SK-N-SH (cell line): ENCODE measurements around the gene TMTC2. TPM values are rescaled to one million over a fixed set of nuclear protein-coding genes. Genes with fewer than 3 reads are reported as not detected.

ENCODE experiments used
- CTCF ChIA-PET: fragments of 300-600, 350-600 bp; formaldehyde crosslinking; extraction: SDS; loops from one replicate; lab custom pipeline; 2021; lab: Yijun Ruan, JAX
- POLR2A ChIA-PET: fragments of 350-600 bp; sonication (Branson Sonifier 250); formaldehyde crosslinking; extraction: SDS; loops from one replicate; lab custom pipeline; 2020; ENCODE audit warnings: antibody characterized with exemption, inconsistent platforms; lab: Yijun Ruan, JAX
- DNase-seq: peaks from one replicate; pipeline ENCODE4 v3.0.0; 2012
- H2AFZ ChIP-seq: fragments of 200-600 bp; sonication (generic); 2 replicates; pipeline ENCODE4 v1.8.1; 2016; ENCODE audit warnings: antibody characterized with exemption, mild to moderate bottlenecking, low read depth
- H3F3A ChIP-seq: fragments of 200-600 bp; sonication (generic); replicated peaks from 2 replicates; pipeline ENCODE3; 2016; ENCODE audit warnings: antibody characterized with exemption, mild to moderate bottlenecking; ENCODE audit not compliant: insufficient read depth
- H3K27ac ChIP-seq, 2 experiments: fragments of 200-500 bp in 1 of 2; fragments of 200-600 bp in 1 of 2; sonication (Bioruptor generic) in 1 of 2; sonication (generic), shearing (Covaris generic) in 1 of 2; 2 replicates each; pipeline versions ENCODE4 v1.5.1 to v1.6.1; 2014 to 2016; ENCODE audit warnings: low read depth in 2 of 2, inconsistent platforms in 1 of 2, low read length in 1 of 2, mild to moderate bottlenecking in 1 of 2, mixed read lengths in 1 of 2
- H3K27me3 ChIP-seq: fragments of 200-600 bp; sonication (generic), shearing (Covaris generic); 2 replicates; pipeline ENCODE4 v1.6.1; 2016; ENCODE audit warnings: mixed run types; ENCODE audit not compliant: insufficient read depth
- H3K36me3 ChIP-seq, 2 experiments: fragments of 200-500 bp in 1 of 2; fragments of 200-600 bp in 1 of 2; sonication (Bioruptor generic) in 1 of 2; sonication (generic) in 1 of 2; replicated peaks in 1 of 2; 2 replicates each; pipeline versions ENCODE3 to v1.5.1; 2014 to 2016; ENCODE audit warnings: low read length in 1 of 2, mild to moderate bottlenecking in 1 of 2; ENCODE audit not compliant: insufficient read depth in 2 of 2, control insufficient read depth in 1 of 2
- H3K4me1 ChIP-seq, 2 experiments: fragments of 200-500 bp in 1 of 2; fragments of 200-600 bp in 1 of 2; sonication (Bioruptor generic) in 1 of 2; sonication (generic), shearing (Covaris generic) in 1 of 2; 2 replicates each; pipeline versions ENCODE4 v1.5.1 to v1.6.1; 2014 to 2016; ENCODE audit warnings: low read depth in 1 of 2, low read length in 1 of 2, mixed run types in 1 of 2; ENCODE audit not compliant: insufficient read depth in 2 of 2, control insufficient read depth in 1 of 2
- H3K4me2 ChIP-seq: fragments of 200-600 bp; sonication (generic), shearing (Covaris generic); 2 replicates; pipeline ENCODE4 v1.6.1; 2017; ENCODE audit warnings: mixed run types
- H3K4me3 ChIP-seq, 2 experiments: fragments of 200-500 bp in 1 of 2; fragments of 200-600 bp in 1 of 2; sonication (Bioruptor generic) in 1 of 2; sonication (generic), shearing (Covaris generic) in 1 of 2; 2 replicates each; pipeline versions ENCODE4 v1.5.1 to v1.8.1; 2014 to 2016; ENCODE audit warnings: low read depth in 2 of 2, inconsistent platforms in 1 of 2, low read length in 1 of 2, mild to moderate bottlenecking in 1 of 2, mixed read lengths in 1 of 2, moderate library complexity in 1 of 2
- H3K79me2 ChIP-seq: fragments of 200-600 bp; sonication (generic); 2 replicates; pipeline ENCODE4 v1.8.1; 2017; ENCODE audit warnings: mild to moderate bottlenecking; ENCODE audit not compliant: insufficient read depth
- H3K9ac ChIP-seq: fragments of 200-600 bp; sonication (generic); 2 replicates; pipeline ENCODE4 v1.6.1; 2017; ENCODE audit warnings: mixed run types
- H3K9me2 ChIP-seq: fragments of 200-600 bp; sonication (generic); 2 replicates; pipeline ENCODE4 v1.6.1; 2017; ENCODE audit warnings: mixed run types
- H3K9me3 ChIP-seq: fragments of 200-600 bp; sonication (generic); 2 replicates; pipeline ENCODE4 v1.6.1; 2017; ENCODE audit warnings: mixed run types, mild to moderate bottlenecking, moderate library complexity
- H4K20me1 ChIP-seq: fragments of 200-600 bp; sonication (generic); 2 replicates; pipeline ENCODE4 v1.6.1; 2017; ENCODE audit warnings: mild to moderate bottlenecking, mixed run types; ENCODE audit not compliant: insufficient read depth
- ELF1 ChIP-seq: IDR thresholded peaks from 2 replicates; pipeline ENCODE4 v1.4.0; 2012
- FOSL2 ChIP-seq: IDR thresholded peaks from 2 replicates; pipeline ENCODE4 v1.4.0; 2012; ENCODE audit warnings: low read depth, mild to moderate bottlenecking, moderate library complexity, borderline replicate concordance
- GABPA ChIP-seq: IDR thresholded peaks from 2 replicates; pipeline ENCODE4 v1.4.0; 2012; ENCODE audit warnings: low read depth, mild to moderate bottlenecking
- JUND ChIP-seq: IDR thresholded peaks from 2 replicates; pipeline ENCODE4 v1.4.0; 2012
- MEF2A ChIP-seq: IDR thresholded peaks from 2 replicates; pipeline ENCODE4 v1.4.0; 2012; ENCODE audit warnings: low read depth, borderline replicate concordance
- MXI1 ChIP-seq: IDR thresholded peaks from 2 replicates; pipeline ENCODE4 v1.6.1; 2012; ENCODE audit warnings: mild to moderate bottlenecking, low read depth, low read length, improper control_type of control experiment
- POLR2AphosphoS5 ChIP-seq: IDR thresholded peaks from 2 replicates; pipeline ENCODE4 v1.6.1; 2012; ENCODE audit warnings: low read depth, low read length
- RAD21 ChIP-seq: IDR thresholded peaks from 2 replicates; pipeline ENCODE4 v1.6.1; 2012; ENCODE audit warnings: mild to moderate bottlenecking, low read length
- RCOR1 ChIP-seq: fragments of 150-350 bp; IDR thresholded peaks from 2 replicates; pipeline ENCODE4 v1.6.1; 2017; ENCODE audit warnings: antibody characterized with exemption, low read length
- RXRA ChIP-seq: IDR thresholded peaks from 2 replicates; pipeline ENCODE4 v1.4.0; 2012; ENCODE audit warnings: low read depth, mild to moderate bottlenecking, borderline replicate concordance
- TCF12 ChIP-seq: IDR thresholded peaks from 2 replicates; pipeline ENCODE4 v1.4.0; 2012
- WGBS: methylation state at CpG from one replicate; pipeline ENCODE4 v1.1.6; 2017; ENCODE audit warnings: low lambda C conversion rate; 5-methylcytosine and 5-hydroxymethylcytosine counted together
- polyA plus RNA-seq, 3 experiments: library from polyadenylated mRNA; depleted of rRNA; stranded (reverse); fragments of >200 nt; gene quantifications; 2 replicates each; pipeline ENCODE4 v1.2.3, GENCODE V29; 2012
- TF ChIP-seq, protein P1 (sequence below): IDR thresholded peaks from 2 replicates; pipeline ENCODE4; 2012
- TF ChIP-seq, protein P2 (sequence below): IDR thresholded peaks from 2 replicates; pipeline ENCODE4 v1.4.0; 2012; ENCODE audit warnings: low read depth, borderline replicate concordance
- TF ChIP-seq, protein P3 (sequence below): IDR thresholded peaks from 2 replicates; pipeline ENCODE4 v1.6.1; 2012; ENCODE audit warnings: mild to moderate bottlenecking, low read depth, low read length, moderate library complexity

Gene TMTC2
- polyA plus RNA-seq, 1 of the 3 experiments (the other 2 are of a cell fraction), result 4.1 TPM

DNA sequence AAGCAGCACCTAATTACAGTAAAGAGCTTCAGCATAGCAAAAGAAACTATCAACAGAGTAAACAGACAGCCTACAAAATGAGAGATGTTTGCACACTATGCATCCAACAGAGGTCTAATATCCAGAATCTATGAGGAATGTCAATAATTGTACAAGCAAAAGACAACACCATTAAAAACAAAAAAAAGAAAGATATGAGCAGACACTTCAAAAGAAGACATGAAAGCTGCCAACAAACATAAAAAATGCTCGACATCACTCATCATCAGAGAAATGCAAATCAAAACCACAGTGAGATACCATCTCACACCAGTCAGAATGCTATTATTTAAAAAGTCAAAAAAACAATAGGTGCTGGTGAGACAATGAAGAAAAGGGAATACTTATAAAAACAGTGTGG is 273.1 kb downstream of the TMTC2 start:
- no peaks in the 10 kb centered on the region for H3F3A ChIP-seq
- ChIA-PET CTCF (interaction anchor here (0.9 kb wide), 1 partner anchor 282 kb away, joined by 3 read pairs; no protein-coding TSS in a partner anchor), POLR2A (no interaction called here)
- no peak overlapping the region for H3K4me2 ChIP-seq
- H3K4me1 ChIP-seq, result peaks cover 4 to 17% of the 10 kb centered on the region in 2 experiments; a peak in 3 of 4 replicates
- no peak overlapping the region for H3K27ac ChIP-seq
- no peaks in the 10 kb centered on the region for H3K9me3 ChIP-seq
- no peaks in the 10 kb centered on the region for H3K79me2 ChIP-seq
- H2AFZ ChIP-seq, result no peak overlapping the region
- H3K9me2 ChIP-seq, result no peaks in the 10 kb centered on the region
- H3K27me3 ChIP-seq, result no peaks in the 10 kb centered on the region
- TF ChIP-seq, protein P1, sequence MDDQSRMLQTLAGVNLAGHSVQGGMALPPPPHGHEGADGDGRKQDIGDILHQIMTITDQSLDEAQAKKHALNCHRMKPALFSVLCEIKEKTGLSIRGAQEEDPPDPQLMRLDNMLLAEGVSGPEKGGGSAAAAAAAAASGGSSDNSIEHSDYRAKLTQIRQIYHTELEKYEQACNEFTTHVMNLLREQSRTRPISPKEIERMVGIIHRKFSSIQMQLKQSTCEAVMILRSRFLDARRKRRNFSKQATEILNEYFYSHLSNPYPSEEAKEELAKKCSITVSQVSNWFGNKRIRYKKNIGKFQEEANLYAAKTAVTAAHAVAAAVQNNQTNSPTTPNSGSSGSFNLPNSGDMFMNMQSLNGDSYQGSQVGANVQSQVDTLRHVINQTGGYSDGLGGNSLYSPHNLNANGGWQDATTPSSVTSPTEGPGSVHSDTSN, result no peak
- TF ChIP-seq MXI1 (no peak), RAD21 (no peak), RXRA (no peak), FOSL2 (no peak), POLR2AphosphoS5 (no peak), JUND (no peak)
- H3K9ac ChIP-seq, result no peak overlapping the region
- WGBS, result 63% methylated on average over 1 of the region's 1 CpG
- DNase-seq, result no peak
- H3K36me3 ChIP-seq, result no peaks in the 10 kb centered on the region
- no peaks in the 10 kb centered on the region for H4K20me1 ChIP-seq
- H3K4me3 ChIP-seq, result no peak overlapping the region

DNA sequence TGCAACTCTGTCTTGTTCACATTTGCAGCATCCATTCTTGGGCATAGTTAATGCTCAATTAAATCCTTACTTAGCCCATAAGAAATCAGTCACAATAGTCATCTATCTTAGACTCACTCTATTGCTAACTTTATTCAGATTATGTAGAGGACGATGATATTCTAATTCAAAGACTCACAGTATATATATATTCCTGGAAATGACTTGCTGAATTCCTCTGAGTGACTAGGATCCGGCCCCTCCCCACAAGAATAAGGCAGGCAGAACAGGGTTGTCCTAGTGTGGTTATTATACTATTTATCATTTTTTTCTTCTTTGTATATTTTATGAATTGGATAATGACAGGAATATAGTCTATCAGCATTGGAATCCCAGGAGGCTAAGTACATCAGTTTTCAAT is 275.1 kb downstream of the TMTC2 start:
- Histone ChIP-seq H3K9me2 (no peaks in the 10 kb centered on the region), H3K27ac (no peak overlapping the region; a peak in 1 of 4 replicates), H3K27me3 (no peaks in the 10 kb centered on the region), H3K4me1 (peaks cover 4 to 18% of the 10 kb centered on the region in 2 experiments; a peak in 3 of 4 replicates), H3K36me3 (peaks cover 0 to 11% of the 10 kb centered on the region in 2 experiments), H3K79me2 (no peaks in the 10 kb centered on the region), H2AFZ (no peak overlapping the region), H4K20me1 (no peaks in the 10 kb centered on the region), H3K4me3 (no peak overlapping the region), H3K9me3 (no peaks in the 10 kb centered on the region), H3F3A (no peaks in the 10 kb centered on the region), H3K4me2 (no peak overlapping the region), H3K9ac (no peak overlapping the region)
- CTCF ChIA-PET, result no interaction called here
- POLR2A ChIA-PET, result no interaction called here
- 87% methylated on average over 2 of the region's 2 CpGs for WGBS
- TF ChIP-seq, protein P2, sequence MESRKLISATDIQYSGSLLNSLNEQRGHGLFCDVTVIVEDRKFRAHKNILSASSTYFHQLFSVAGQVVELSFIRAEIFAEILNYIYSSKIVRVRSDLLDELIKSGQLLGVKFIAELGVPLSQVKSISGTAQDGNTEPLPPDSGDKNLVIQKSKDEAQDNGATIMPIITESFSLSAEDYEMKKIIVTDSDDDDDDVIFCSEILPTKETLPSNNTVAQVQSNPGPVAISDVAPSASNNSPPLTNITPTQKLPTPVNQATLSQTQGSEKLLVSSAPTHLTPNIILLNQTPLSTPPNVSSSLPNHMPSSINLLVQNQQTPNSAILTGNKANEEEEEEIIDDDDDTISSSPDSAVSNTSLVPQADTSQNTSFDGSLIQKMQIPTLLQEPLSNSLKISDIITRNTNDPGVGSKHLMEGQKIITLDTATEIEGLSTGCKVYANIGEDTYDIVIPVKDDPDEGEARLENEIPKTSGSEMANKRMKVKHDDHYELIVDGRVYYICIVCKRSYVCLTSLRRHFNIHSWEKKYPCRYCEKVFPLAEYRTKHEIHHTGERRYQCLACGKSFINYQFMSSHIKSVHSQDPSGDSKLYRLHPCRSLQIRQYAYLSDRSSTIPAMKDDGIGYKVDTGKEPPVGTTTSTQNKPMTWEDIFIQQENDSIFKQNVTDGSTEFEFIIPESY, result no peak
- DNase-seq, result no peak

DNA sequence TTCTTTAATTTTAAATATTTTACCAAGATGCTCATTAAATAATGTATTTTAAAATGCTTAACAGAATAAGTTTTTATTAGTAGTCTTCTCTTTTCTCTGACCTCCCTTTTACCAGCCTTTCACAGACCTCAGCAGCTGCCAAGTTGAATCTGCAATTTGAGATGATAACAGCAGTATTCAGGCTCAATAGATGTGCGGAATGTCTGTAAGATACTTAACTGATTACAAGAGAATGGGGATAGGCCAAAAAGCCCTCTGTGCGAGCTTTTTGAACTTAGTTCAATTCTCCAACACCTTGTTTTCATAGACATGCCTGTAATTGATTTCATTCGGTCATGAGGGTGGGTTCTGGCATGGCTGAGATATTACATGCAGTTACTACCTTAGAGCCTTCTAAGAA is 277.2 kb downstream of the TMTC2 start:
- H3K9me3 ChIP-seq, result no peaks in the 10 kb centered on the region
- no peaks in the 10 kb centered on the region for H3F3A ChIP-seq
- POLR2A ChIA-PET, result no interaction called here
- peaks cover 0 to 20% of the 10 kb centered on the region in 2 experiments for H3K36me3 ChIP-seq
- WGBS, result 28% methylated on average over 3 of the region's 3 CpGs
- peaks cover 4 to 18% of the 10 kb centered on the region in 2 experiments; a peak in 3 of 4 replicates for H3K4me1 ChIP-seq
- H3K9me2 ChIP-seq, result no peaks in the 10 kb centered on the region
- CTCF ChIA-PET, result interaction anchor here (0.6 to 1.3 kb wide), 2 partner anchors 217 to 278 kb away, joined by 3 to 4 read pairs; no protein-coding TSS in a partner anchor
- H3K27me3 ChIP-seq, result no peaks in the 10 kb centered on the region
- no peaks in the 10 kb centered on the region for H4K20me1 ChIP-seq
- no peak overlapping the region for H2AFZ ChIP-seq
- peak overlapping the region; percentile 5 to 85; a peak in 3 of 4 replicates for H3K27ac ChIP-seq
- no peaks in the 10 kb centered on the region for H3K79me2 ChIP-seq
- no peak for DNase-seq
- H3K4me2 ChIP-seq, result no peak overlapping the region
- H3K9ac ChIP-seq, result no peak overlapping the region
- H3K4me3 ChIP-seq, result no peak overlapping the region; a peak in 1 of 4 replicates
- no peak for TF ChIP-seq GABPA
- peak; percentile 41; the same call in 1 of the 2 replicates for TF ChIP-seq RCOR1
- TF ChIP-seq RAD21, result no peak
- TF ChIP-seq, protein P3, sequence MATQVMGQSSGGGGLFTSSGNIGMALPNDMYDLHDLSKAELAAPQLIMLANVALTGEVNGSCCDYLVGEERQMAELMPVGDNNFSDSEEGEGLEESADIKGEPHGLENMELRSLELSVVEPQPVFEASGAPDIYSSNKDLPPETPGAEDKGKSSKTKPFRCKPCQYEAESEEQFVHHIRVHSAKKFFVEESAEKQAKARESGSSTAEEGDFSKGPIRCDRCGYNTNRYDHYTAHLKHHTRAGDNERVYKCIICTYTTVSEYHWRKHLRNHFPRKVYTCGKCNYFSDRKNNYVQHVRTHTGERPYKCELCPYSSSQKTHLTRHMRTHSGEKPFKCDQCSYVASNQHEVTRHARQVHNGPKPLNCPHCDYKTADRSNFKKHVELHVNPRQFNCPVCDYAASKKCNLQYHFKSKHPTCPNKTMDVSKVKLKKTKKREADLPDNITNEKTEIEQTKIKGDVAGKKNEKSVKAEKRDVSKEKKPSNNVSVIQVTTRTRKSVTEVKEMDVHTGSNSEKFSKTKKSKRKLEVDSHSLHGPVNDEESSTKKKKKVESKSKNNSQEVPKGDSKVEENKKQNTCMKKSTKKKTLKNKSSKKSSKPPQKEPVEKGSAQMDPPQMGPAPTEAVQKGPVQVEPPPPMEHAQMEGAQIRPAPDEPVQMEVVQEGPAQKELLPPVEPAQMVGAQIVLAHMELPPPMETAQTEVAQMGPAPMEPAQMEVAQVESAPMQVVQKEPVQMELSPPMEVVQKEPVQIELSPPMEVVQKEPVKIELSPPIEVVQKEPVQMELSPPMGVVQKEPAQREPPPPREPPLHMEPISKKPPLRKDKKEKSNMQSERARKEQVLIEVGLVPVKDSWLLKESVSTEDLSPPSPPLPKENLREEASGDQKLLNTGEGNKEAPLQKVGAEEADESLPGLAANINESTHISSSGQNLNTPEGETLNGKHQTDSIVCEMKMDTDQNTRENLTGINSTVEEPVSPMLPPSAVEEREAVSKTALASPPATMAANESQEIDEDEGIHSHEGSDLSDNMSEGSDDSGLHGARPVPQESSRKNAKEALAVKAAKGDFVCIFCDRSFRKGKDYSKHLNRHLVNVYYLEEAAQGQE, result no peak
- peak; percentile 60 for TF ChIP-seq TCF12
- TF ChIP-seq, protein P2, result no peak
- no peak for TF ChIP-seq MEF2A
- no peak for TF ChIP-seq ELF1
